HL-60/S4 treated with retinoic acid at 250 ng/mL for 4 days and 3 days (cell line): ENCODE results near the gene MAGI2.

Experiments
- in situ Hi-C: fragments of 300-500 bp; cut with MboI; formaldehyde crosslinking; loops from 2 replicates; pipeline ENCODE4 v1.7.0; 2022; ENCODE audit warnings: low sequenced_read_pairs

The MAGI2 gene

DNA sequence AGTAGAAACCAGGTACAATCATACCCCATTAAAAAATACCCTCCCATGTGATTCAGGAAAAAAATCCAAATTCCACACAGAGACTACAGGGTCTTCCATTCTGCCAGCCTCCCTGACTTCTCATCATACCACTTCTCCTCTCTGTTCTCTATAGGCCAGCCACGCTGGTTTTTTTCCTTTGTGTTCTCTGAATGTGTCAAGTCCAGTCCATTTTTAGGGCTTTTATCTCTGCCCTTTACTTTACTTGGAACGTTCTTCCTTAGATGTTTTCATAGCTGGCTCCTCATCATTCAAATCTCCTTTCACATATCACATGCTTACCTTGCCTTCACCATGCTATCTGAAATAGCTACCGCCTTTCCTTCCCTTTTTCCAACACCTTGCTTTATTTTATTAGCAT is 1057.3 kb downstream of the MAGI2 start:
- in situ Hi-C loops, result no loop called here

GRCh38 chr7:78395298-78396036 is 1058.0 kb downstream of the MAGI2 start:
- in situ Hi-C loops, result no loop called here

- in situ Hi-C loops, result no loop called here
These were observed 1064.4 kb downstream of the MAGI2 start for GRCh38 chr7:78389022-78389421.

DNA sequence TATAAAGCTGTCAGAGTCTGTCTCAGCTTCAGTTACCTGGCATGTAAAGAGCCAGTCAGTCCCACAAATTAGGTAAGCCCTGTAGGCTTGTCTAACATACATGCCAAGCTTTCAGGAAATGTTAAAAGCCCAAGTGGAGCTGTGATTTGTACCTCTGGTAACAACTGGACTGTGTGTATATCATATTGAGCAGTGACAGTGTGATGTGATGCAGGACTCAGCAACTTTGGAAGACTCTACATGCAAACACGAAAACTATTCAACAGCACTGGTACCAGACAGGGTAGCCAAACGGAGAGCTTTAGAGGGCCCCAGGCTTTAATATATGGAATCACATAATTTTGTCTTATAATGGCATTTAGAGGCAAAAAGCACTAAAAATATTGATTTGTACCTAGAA is 1066.9 kb downstream of the MAGI2 start:
- in situ Hi-C loops, result no loop called here

DNA sequence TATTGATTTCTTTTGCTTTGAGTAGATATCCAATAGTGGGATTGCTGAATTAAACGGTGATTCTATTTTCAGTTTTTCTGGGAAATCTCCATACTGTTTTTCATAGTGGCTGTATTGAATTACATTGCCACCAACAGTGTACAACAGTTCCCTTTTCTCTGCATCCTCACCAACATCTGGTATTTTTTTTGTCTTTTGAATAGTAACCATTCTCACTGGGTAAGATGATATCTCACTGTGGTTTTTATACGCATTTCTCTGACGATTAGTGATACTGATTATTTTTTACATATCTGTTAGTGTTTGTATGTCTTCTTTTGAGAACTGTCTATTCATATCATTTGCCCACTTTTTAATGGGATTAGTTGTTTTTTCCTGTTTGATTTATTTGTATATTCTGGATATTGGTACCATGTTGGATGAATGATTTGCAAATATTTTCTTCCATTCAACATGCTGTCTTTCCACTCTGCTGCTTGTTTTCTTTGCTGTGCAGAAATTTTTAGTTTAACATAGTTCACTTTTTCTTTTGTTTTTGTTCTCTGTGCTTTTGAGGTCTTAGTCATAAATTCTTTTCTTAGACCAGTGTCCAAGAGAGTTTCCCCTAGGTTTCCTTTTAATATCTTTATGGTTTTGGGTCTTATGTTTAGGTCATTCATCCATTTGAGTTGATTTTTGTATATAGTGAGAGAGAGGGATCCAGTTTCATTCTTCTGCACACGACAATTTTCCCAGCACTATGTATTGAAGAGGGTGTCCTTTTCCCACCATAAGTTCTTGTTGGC is 1070.2 kb downstream of the MAGI2 start:
- in situ Hi-C loops, result no loop called here

GRCh38 chr7:78379148-78379547 is 1074.3 kb downstream of the MAGI2 start:
- in situ Hi-C loops, result no loop called here

- in situ Hi-C loops, result no loop called here
These were observed 1075.9 kb downstream of the MAGI2 start for GRCh38 chr7:78377532-78377931.

DNA sequence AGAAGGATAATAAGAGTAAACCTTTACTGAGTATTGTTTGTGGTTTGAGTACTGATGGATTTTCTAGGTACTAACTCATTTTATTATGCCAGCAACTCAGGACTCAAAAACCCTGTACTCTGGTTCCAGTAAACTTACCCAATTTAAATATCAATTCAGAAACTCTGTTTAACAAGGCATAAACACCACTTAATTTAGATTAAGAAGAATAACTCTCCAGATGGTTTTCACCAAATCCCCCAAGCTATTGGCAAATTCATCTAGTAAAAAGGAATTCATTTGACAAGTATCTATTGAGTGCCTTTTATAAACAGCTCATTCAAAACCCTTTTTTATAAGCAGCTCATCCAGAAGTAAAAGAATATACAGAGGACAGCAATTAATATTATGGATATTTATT is 1082.5 kb downstream of the MAGI2 start:
- in situ Hi-C loops, result no loop called here

DNA sequence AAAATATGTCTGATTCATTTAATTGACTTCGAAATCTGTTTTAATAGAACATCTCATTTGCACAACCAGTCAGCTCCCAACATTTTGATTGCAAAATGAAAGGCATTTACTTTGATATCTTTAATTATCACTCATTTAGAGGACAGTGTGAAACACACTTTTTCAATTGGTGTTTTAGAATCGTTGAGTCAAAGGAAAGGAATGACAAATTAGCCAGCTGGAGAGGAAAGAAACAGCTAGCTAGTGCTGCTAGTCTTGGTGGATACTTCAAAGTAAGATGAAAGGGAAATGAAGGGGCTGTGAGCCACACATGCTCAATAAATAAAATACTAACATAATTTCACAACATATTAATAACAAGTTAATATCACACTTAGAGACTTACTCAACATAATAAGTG is 1084.7 kb downstream of the MAGI2 start:
- in situ Hi-C loops, result no loop called here

DNA sequence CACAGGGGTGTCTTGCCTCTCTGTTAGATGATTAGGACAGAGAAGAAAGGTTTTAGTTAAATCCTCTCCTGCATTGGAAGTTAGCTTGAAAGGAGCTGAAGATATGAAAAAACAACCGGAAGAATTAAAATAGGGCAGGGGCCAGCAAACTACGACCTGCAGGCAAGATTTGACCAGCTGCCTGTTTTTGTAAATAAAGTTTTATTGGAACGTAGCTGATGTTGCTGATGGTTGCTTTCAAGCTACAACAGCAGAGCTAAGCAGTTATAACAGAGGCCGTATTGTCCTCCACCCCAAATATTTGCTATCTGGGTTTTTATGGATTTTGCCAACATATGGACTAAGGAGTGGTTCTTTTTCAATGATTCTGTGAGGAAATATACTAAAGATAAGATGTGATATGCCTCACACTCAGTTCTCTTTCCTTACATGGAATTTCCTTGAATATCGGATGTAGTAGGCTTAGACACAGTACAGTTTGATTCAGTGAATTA is 1086.1 kb downstream of the MAGI2 start:
- in situ Hi-C loops, result no loop called here

DNA sequence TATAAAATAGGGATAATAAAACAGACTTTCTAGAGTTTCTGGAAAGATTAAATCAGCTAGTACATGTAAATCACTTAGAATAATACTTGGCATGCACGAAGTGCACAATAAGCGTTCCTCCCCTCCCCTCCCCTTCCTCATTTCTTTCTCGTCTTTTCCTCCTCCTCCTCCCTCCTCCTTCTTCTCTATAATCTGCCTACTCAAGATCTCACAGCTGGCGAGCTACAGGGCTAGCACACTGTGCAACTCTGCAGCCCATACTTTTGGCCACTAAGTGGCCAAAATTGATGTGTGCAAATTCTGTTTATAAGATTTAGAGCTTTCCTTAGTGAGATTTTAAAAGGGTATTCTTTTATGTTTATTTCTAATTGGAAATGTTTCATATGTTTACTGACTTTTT is 1089.6 kb downstream of the MAGI2 start:
- in situ Hi-C loops, result no loop called here

- in situ Hi-C loops, result no loop called here
These were observed 1093.6 kb downstream of the MAGI2 start for GRCh38 chr7:78359836-78360235.

- in situ Hi-C loops, result no loop called here
These were observed 1095.8 kb downstream of the MAGI2 start for GRCh38 chr7:78357709-78358108.

- in situ Hi-C loops, result no loop called here
These were observed 1097.6 kb downstream of the MAGI2 start for GRCh38 chr7:78355834-78356233.

GRCh38 chr7:78350926-78351325 is 1102.5 kb downstream of the MAGI2 start:
- in situ Hi-C loops, result no loop called here

- in situ Hi-C loops, result no loop called here
These were observed 1103.1 kb downstream of the MAGI2 start for GRCh38 chr7:78350391-78350790.

- in situ Hi-C loops, result no loop called here
These were observed 1106.6 kb downstream of the MAGI2 start for GRCh38 chr7:78346827-78347226.

- in situ Hi-C loops, result no loop called here
These were observed 1107.5 kb downstream of the MAGI2 start for GRCh38 chr7:78345979-78346378.

GRCh38 chr7:78345293-78345911 is 1108.1 kb downstream of the MAGI2 start:
- in situ Hi-C loops, result no loop called here

GRCh38 chr7:78334426-78334825 is 1119.0 kb downstream of the MAGI2 start:
- in situ Hi-C loops, result no loop called here

GRCh38 chr7:78333530-78334425 is 1119.7 kb downstream of the MAGI2 start:
- in situ Hi-C loops, result no loop called here
